NCI-H748 treated with DMSO at 0.1 percent for 48 hours (cell line): ENCODE measurements around the gene ELP4.
"Not testable (repeated sequence)": the region's sequence is repeated elsewhere in the genome, so short reads cannot be mapped to it uniquely, and the experiment has no call there.

ENCODE experiments used
- DNase-seq: peaks from one replicate; lab custom pipeline; 2025; lab: John Stamatoyannopoulos, UW

The ELP4 gene

GRCh38 chr11:31706357-31706756 lies 196.8 kb downstream of the ELP4 start:
- DNase-seq = no peak

- DNase-seq = peak; percentile 21
These were observed 201.6 kb downstream of the ELP4 start for GRCh38 chr11:31711137-31711536.

- DNase-seq = no peak
These were observed 203.3 kb downstream of the ELP4 start for GRCh38 chr11:31712851-31713250.

GRCh38 chr11:31714840-31715239 lies 205.3 kb downstream of the ELP4 start:
- no peak for DNase-seq

GRCh38 chr11:31720225-31720624 lies 210.7 kb downstream of the ELP4 start:
- no peak for DNase-seq

GRCh38 chr11:31720671-31721365 lies 211.3 kb downstream of the ELP4 start:
- DNase-seq = no peak

- no peak for DNase-seq
These were observed 213.2 kb downstream of the ELP4 start for GRCh38 chr11:31722754-31723153.

- DNase-seq = no peak
These were observed 215.6 kb downstream of the ELP4 start for GRCh38 chr11:31725176-31725575.

- DNase-seq = no peak
These were observed 218.9 kb downstream of the ELP4 start for GRCh38 chr11:31728432-31728831.

GRCh38 chr11:31740131-31740530 lies 230.6 kb downstream of the ELP4 start:
- DNase-seq = no peak

- not testable (repeated sequence) for DNase-seq
These were observed 231.3 kb downstream of the ELP4 start for GRCh38 chr11:31740731-31741368.

GRCh38 chr11:31747581-31747980 lies 238.0 kb downstream of the ELP4 start:
- DNase-seq = no peak

- no peak for DNase-seq
These were observed 247.8 kb downstream of the ELP4 start for GRCh38 chr11:31757260-31757835.

- DNase-seq = no peak
These were observed 252.1 kb downstream of the ELP4 start for GRCh38 chr11:31761636-31762035.

- no peak for DNase-seq
These were observed 253.7 kb downstream of the ELP4 start for GRCh38 chr11:31763296-31763695.

GRCh38 chr11:31764261-31764660 lies 254.7 kb downstream of the ELP4 start:
- DNase-seq = no peak

GRCh38 chr11:31764766-31765165 lies 255.2 kb downstream of the ELP4 start:
- no peak for DNase-seq

- no peak for DNase-seq
These were observed 257.5 kb downstream of the ELP4 start for GRCh38 chr11:31767066-31767465.

GRCh38 chr11:31767685-31768084 lies 258.1 kb downstream of the ELP4 start:
- DNase-seq = no peak

GRCh38 chr11:31768749-31769640 lies 259.4 kb downstream of the ELP4 start:
- DNase-seq = no peak

GRCh38 chr11:31770011-31770700 lies 260.6 kb downstream of the ELP4 start:
- DNase-seq = no peak

GRCh38 chr11:31772412-31772811 lies 262.8 kb downstream of the ELP4 start:
- no peak for DNase-seq
